Nephron progenitor cell (in vitro differentiated cells): ENCODE results near the gene TMIGD2.
"Not testable (repeated sequence)": the region's sequence is repeated elsewhere in the genome, so short reads cannot be mapped to it uniquely, and the experiment has no call there.

Experiments
- DNase-seq: peaks from one replicate; pipeline ENCODE4 v3.0.0; 2021
- H3K27ac Mint-ChIP-seq: 2 replicates; pipeline ENCODE4 v1.8.0; 2021; ENCODE audit warnings: mild to moderate bottlenecking, moderate library complexity, mixed read lengths
- H3K27me3 Mint-ChIP-seq: 2 replicates; pipeline ENCODE4 v1.8.0; 2021; ENCODE audit warnings: mild to moderate bottlenecking, low read depth, mixed read lengths; ENCODE audit not compliant: poor library complexity
- H3K36me3 Mint-ChIP-seq: 2 replicates; pipeline ENCODE4 v1.8.0; 2021; ENCODE audit warnings: low read depth, mixed read lengths
- H3K4me1 Mint-ChIP-seq: 2 replicates; pipeline ENCODE4 v1.8.0; 2021; ENCODE audit warnings: mixed read lengths
- H3K4me3 Mint-ChIP-seq: 2 replicates; pipeline ENCODE4 v1.8.0; 2021; ENCODE audit warnings: mild to moderate bottlenecking, moderate library complexity, mixed read lengths
- H3K9me3 Mint-ChIP-seq: 2 replicates; pipeline ENCODE4 v1.8.0; 2021; ENCODE audit warnings: mild to moderate bottlenecking, moderate library complexity, mixed read lengths
- CTCF ChIP-seq: fragments of 200-600 bp; sonication (generic); IDR thresholded peaks from 2 replicates; pipeline ENCODE4 v1.5.0; 2021; ENCODE audit warnings: antibody characterized with exemption

TMIGD2 gene

GRCh38 chr19:4278010-4278409 lies 24.2 kb downstream of the TMIGD2 start:
- peaks cover 59% of the 10 kb centered on the region for H3K27me3 Mint-ChIP-seq

GRCh38 chr19:4277191-4277696 lies 24.9 kb downstream of the TMIGD2 start:
- no peaks in the 10 kb centered on the region for H3K36me3 Mint-ChIP-seq
- no peak for DNase-seq
- no peaks in the 10 kb centered on the region for H3K9me3 Mint-ChIP-seq
- H3K27ac Mint-ChIP-seq: no peak overlapping the region
- H3K4me1 Mint-ChIP-seq: peaks cover 11% of the 10 kb centered on the region
- no peak for TF ChIP-seq CTCF
- H3K27me3 Mint-ChIP-seq: peaks cover 52% of the 10 kb centered on the region
- H3K4me3 Mint-ChIP-seq: no peak overlapping the region

More at GRCh38 chr19:4278010-4278409, 24.2 kb downstream of the TMIGD2 start:
- no peaks in the 10 kb centered on the region for H3K36me3 Mint-ChIP-seq
- H3K9me3 Mint-ChIP-seq: no peaks in the 10 kb centered on the region
- H3K4me1 Mint-ChIP-seq: peaks cover 11% of the 10 kb centered on the region
- no peak overlapping the region for H3K27ac Mint-ChIP-seq
- DNase-seq: no peak
- no peak for TF ChIP-seq CTCF
- H3K4me3 Mint-ChIP-seq: peak overlapping the region; percentile 83

- not testable (repeated sequence) for H3K36me3 Mint-ChIP-seq, H3K9me3 Mint-ChIP-seq, H3K27ac Mint-ChIP-seq, DNase-seq, H3K4me3 Mint-ChIP-seq
- H3K4me1 Mint-ChIP-seq: peaks cover 11% of the 10 kb centered on the region
- H3K27me3 Mint-ChIP-seq: peaks cover 25% of the 10 kb centered on the region
Measured at GRCh38 chr19:4274321-4274686, 27.9 kb downstream of the TMIGD2 start.

GRCh38 chr19:4272894-4273293 lies 29.3 kb downstream of the TMIGD2 start:
- no peak overlapping the region for H3K27ac Mint-ChIP-seq

GRCh38 chr19:4268816-4269430 lies 33.3 kb downstream of the TMIGD2 start:
- no peaks in the 10 kb centered on the region for H3K9me3 Mint-ChIP-seq
- no peak for DNase-seq
- TF ChIP-seq CTCF: no peak
- no peak overlapping the region for H3K4me3 Mint-ChIP-seq
- no peak overlapping the region for H3K27ac Mint-ChIP-seq
- no peaks in the 10 kb centered on the region for H3K27me3 Mint-ChIP-seq
- peaks cover 34% of the 10 kb centered on the region for H3K36me3 Mint-ChIP-seq
- no peaks in the 10 kb centered on the region for H3K4me1 Mint-ChIP-seq

More at GRCh38 chr19:4272894-4273293, 29.3 kb downstream of the TMIGD2 start:
- no peak for TF ChIP-seq CTCF
- peaks cover 1% of the 10 kb centered on the region for H3K4me1 Mint-ChIP-seq
- no peak overlapping the region for H3K4me3 Mint-ChIP-seq
- peaks cover 15% of the 10 kb centered on the region for H3K27me3 Mint-ChIP-seq
- H3K36me3 Mint-ChIP-seq: peaks cover 13% of the 10 kb centered on the region
- no peak for DNase-seq
- no peaks in the 10 kb centered on the region for H3K9me3 Mint-ChIP-seq

GRCh38 chr19:4267901-4268815 lies 34.0 kb downstream of the TMIGD2 start:
- no peak for TF ChIP-seq CTCF

More at GRCh38 chr19:4267901-4268815, 34.0 kb downstream of the TMIGD2 start:
- Mint-ChIP-seq H3K4me1 (no peaks in the 10 kb centered on the region), H3K9me3 (no peaks in the 10 kb centered on the region), H3K27me3 (no peaks in the 10 kb centered on the region), H3K36me3 (peaks cover 34% of the 10 kb centered on the region), H3K4me3 (no peak overlapping the region), H3K27ac (no peak overlapping the region)
- DNase-seq: no peak
